Suprapubic skin (tissue), 4 donors: ENCODE measurements around the gene CHRNA9. TPM values are rescaled to one million over a fixed set of nuclear protein-coding genes. Genes with fewer than 3 reads are reported as not detected.

Experiments used
- DNase-seq, 2 donors: peaks; one replicate each; pipeline ENCODE4 v3.0.0-alpha.2; 2019; ENCODE audit warnings: low spot score in 2 of 2
- H3K27ac ChIP-seq: fragments of 200-600 bp; sonication (generic); one replicate; pipeline ENCODE4 v1.5.1; 2019
- H3K27me3 ChIP-seq: fragments of 200-600 bp; sonication (generic); one replicate; pipeline ENCODE4 v1.5.1; 2019
- H3K36me3 ChIP-seq: fragments of 200-600 bp; sonication (generic); one replicate; pipeline ENCODE4 v1.5.1; 2019
- H3K4me1 ChIP-seq: fragments of 200-600 bp; sonication (generic); one replicate; pipeline ENCODE4 v1.5.1; 2019
- H3K4me3 ChIP-seq: fragments of 200-600 bp; sonication (generic); one replicate; pipeline ENCODE4 v1.5.1; 2019; ENCODE audit warnings: mild to moderate bottlenecking
- H3K9me3 ChIP-seq: fragments of 200-600 bp; sonication (generic); one replicate; pipeline ENCODE4 v1.5.1; 2019
- CTCF ChIP-seq, 2 donors: fragments of 200-600 bp in 1 of 2; fragments of 450-650 bp in 1 of 2; sonication (generic) in 1 of 2; IDR thresholded peaks; one replicate each; pipeline ENCODE4 v1.5.1; 2016 to 2019; ENCODE audit warnings: antibody characterized with exemption in 2 of 2, mild to moderate bottlenecking in 1 of 2, moderate library complexity in 1 of 2
- EP300 ChIP-seq: sonication (generic); formaldehyde crosslinking; IDR thresholded peaks from one replicate; pipeline ENCODE4 v1.6.1; 2017; ENCODE audit warnings: antibody characterized with exemption
- POLR2A ChIP-seq, 2 donors: fragments of 450-650 bp; IDR thresholded peaks; one replicate each; pipeline ENCODE4 v1.6.1; 2017; ENCODE audit warnings: antibody characterized with exemption in 2 of 2, mild to moderate bottlenecking in 2 of 2, moderate library complexity in 2 of 2
- POLR2AphosphoS5 ChIP-seq, 3 donors: sonication (generic); formaldehyde crosslinking; IDR thresholded peaks; one replicate each; pipeline ENCODE4 v1.6.1; 2017; ENCODE audit warnings: antibody characterized with exemption in 3 of 3
- WGBS: methylation state at CpG from one replicate; pipeline ENCODE4 v1.1.5; 2018; 5-methylcytosine and 5-hydroxymethylcytosine counted together
- total RNA-seq, 4 donors: library from RNA; depleted of rRNA; stranded (reverse); fragments of >200 nt; gene quantifications; one replicate each; pipeline ENCODE4 v1.1.0, GENCODE V29; 2016

Gene CHRNA9
- total RNA-seq, 4 donors from 2014 or later = 0.34 to 2.4 (median 0.38) TPM; not detected in 1

GRCh38 chr4:40310225-40310624 is 24.9 kb upstream of the CHRNA9 start:
- H3K4me1 ChIP-seq = peaks cover 10% of the 10 kb centered on the region
- no peak for DNase-seq
- no peaks in the 10 kb centered on the region for H3K9me3 ChIP-seq
- 95% methylated on average over 8 of the region's 8 CpGs for WGBS
- no peak overlapping the region for H3K27ac ChIP-seq
- no peaks in the 10 kb centered on the region for H3K27me3 ChIP-seq
- H3K4me3 ChIP-seq = no peak overlapping the region
- TF ChIP-seq POLR2AphosphoS5 (IDR thresholded peaks at IDR 0.05) = no peak
- no peaks in the 10 kb centered on the region for H3K36me3 ChIP-seq

GRCh38 chr4:40311811-40312346 is 23.3 kb upstream of the CHRNA9 start:
- Histone ChIP-seq H3K27me3 (no peaks in the 10 kb centered on the region), H3K9me3 (no peaks in the 10 kb centered on the region), H3K4me3 (no peak overlapping the region), H3K27ac (no peak overlapping the region), H3K36me3 (no peaks in the 10 kb centered on the region), H3K4me1 (peaks cover 20% of the 10 kb centered on the region)
- TF ChIP-seq POLR2AphosphoS5 (IDR thresholded peaks at IDR 0.05) (no peak), EP300 (no peak), CTCF (IDR thresholded peaks at IDR 0.05) (no peak), POLR2A (IDR thresholded peaks at IDR 0.05) (no peak)
- WGBS = 63% methylated on average over 11 of the region's 11 CpGs
- DNase-seq = no peak

- H3K4me3 ChIP-seq = no peak overlapping the region
- H3K36me3 ChIP-seq = no peaks in the 10 kb centered on the region
- DNase-seq = no peak
- peaks cover 22% of the 10 kb centered on the region for H3K4me1 ChIP-seq
- no peak for TF ChIP-seq EP300
- TF ChIP-seq POLR2AphosphoS5 (IDR thresholded peaks at IDR 0.05) = no peak
- no peak for TF ChIP-seq POLR2A (IDR thresholded peaks at IDR 0.05)
- no peak for TF ChIP-seq CTCF (IDR thresholded peaks at IDR 0.05)
- H3K27ac ChIP-seq = no peak overlapping the region
- no peaks in the 10 kb centered on the region for H3K9me3 ChIP-seq
- no peaks in the 10 kb centered on the region for H3K27me3 ChIP-seq
- 96% methylated on average over 5 of the region's 5 CpGs for WGBS
These were observed 20.2 kb upstream of the CHRNA9 start for GRCh38 chr4:40314951-40315350.

- Histone ChIP-seq H3K27me3 (no peaks in the 10 kb centered on the region), H3K4me1 (peaks cover 22% of the 10 kb centered on the region), H3K36me3 (no peaks in the 10 kb centered on the region), H3K4me3 (peak overlapping the region; percentile 40), H3K9me3 (no peaks in the 10 kb centered on the region), H3K27ac (peak overlapping the region; percentile 82)
- WGBS = 6% methylated on average over 3 of the region's 3 CpGs
- TF ChIP-seq POLR2AphosphoS5 (IDR thresholded peaks at IDR 0.05) (no peak), EP300 (no peak), POLR2A (IDR thresholded peaks at IDR 0.05) (no peak), CTCF (IDR thresholded peaks at IDR 0.05) (no peak)
- DNase-seq = no peak
These were observed 18.8 kb upstream of the CHRNA9 start for GRCh38 chr4:40316333-40316781.

- Histone ChIP-seq H3K36me3 (no peaks in the 10 kb centered on the region), H3K9me3 (no peaks in the 10 kb centered on the region), H3K4me1 (peaks cover 18% of the 10 kb centered on the region), H3K27ac (peak overlapping the region; percentile 82), H3K27me3 (no peaks in the 10 kb centered on the region), H3K4me3 (peak overlapping the region; percentile 40)
- 4% methylated on average over 19 of the region's 19 CpGs for WGBS
- peak in 1 of 2 donors; percentile 71 for DNase-seq
- TF ChIP-seq CTCF (IDR thresholded peaks at IDR 0.05) (peak; percentile 45 to 70), POLR2AphosphoS5 (IDR thresholded peaks at IDR 0.05) (no peak), EP300 (no peak), POLR2A (IDR thresholded peaks at IDR 0.05) (no peak)
These were observed 18.1 kb upstream of the CHRNA9 start for GRCh38 chr4:40316782-40317635.
